ENCODE data around the gene MOSMO. TPM values are rescaled to one million over a fixed set of nuclear protein-coding genes. Genes with fewer than 3 reads are reported as not detected.
"Not testable (repeated sequence)": the region's sequence is repeated elsewhere in the genome, so short reads cannot be mapped to it uniquely, and the experiment has no call there.

The MOSMO gene
- total RNA-seq, 4 donors from 2014 or later = 8.3 to 16.4 (median 13.1) TPM

- intact Hi-C loops (cut with DNase I; ENCODE audit: low total_unique reads) = no loop called here
- DNase-seq (ENCODE audit: low spot score in 2 of 2) = no peak
- no peak overlapping the region for H3K4me3 ChIP-seq (ENCODE audit: low read depth, poor library complexity, severe bottlenecking)
- TF ChIP-seq POLR2A (IDR thresholded peaks at IDR 0.05) (no peak), CTCF (IDR thresholded peaks at IDR 0.05) (no peak)
- WGBS, 2 donors = 74 to 81% methylated on average over 4 of the region's 4 CpGs
These were observed 5.6 kb downstream of the MOSMO start for GRCh38 chr16:22013486-22013885.

- TF ChIP-seq CTCF (IDR thresholded peaks at IDR 0.05) (no peak), POLR2A (IDR thresholded peaks at IDR 0.05) (no peak)
- no peak overlapping the region for H3K4me3 ChIP-seq (ENCODE audit: low read depth, poor library complexity, severe bottlenecking)
- intact Hi-C loops (cut with DNase I; ENCODE audit: low total_unique reads) = no loop called here
- DNase-seq (ENCODE audit: low spot score in 2 of 2) = no peak
- 80 to 91% methylated on average over 2 of the region's 2 CpGs for WGBS, 2 donors
These were observed 6.5 kb downstream of the MOSMO start for GRCh38 chr16:22014271-22014873.

GRCh38 chr16:22016927-22017326 lies 9.0 kb downstream of the MOSMO start:
- H3K4me3 ChIP-seq (ENCODE audit: low read depth, poor library complexity, severe bottlenecking) = no peak overlapping the region
- no peak for TF ChIP-seq POLR2A (IDR thresholded peaks at IDR 0.05)
- no peak for TF ChIP-seq CTCF (IDR thresholded peaks at IDR 0.05)
- intact Hi-C loops (cut with DNase I; ENCODE audit: low total_unique reads) = no loop called here
- no peak for DNase-seq (ENCODE audit: low spot score in 2 of 2)
- 78 to 79% methylated on average over 4 of the region's 4 CpGs for WGBS, 2 donors

- WGBS, 2 donors = 96% methylated on average over 1 of the region's 1 CpG
- DNase-seq (ENCODE audit: low spot score in 2 of 2) = no peak
- TF ChIP-seq POLR2A (IDR thresholded peaks at IDR 0.05) (no peak), CTCF (IDR thresholded peaks at IDR 0.05) (no peak)
- no peak overlapping the region for H3K4me3 ChIP-seq (ENCODE audit: low read depth, poor library complexity, severe bottlenecking)
- intact Hi-C loops (cut with DNase I; ENCODE audit: low total_unique reads) = no loop called here
These were observed 10.6 kb downstream of the MOSMO start for GRCh38 chr16:22018559-22018958.

- TF ChIP-seq POLR2A (IDR thresholded peaks at IDR 0.05) = no peak
- H3K4me3 ChIP-seq (ENCODE audit: low read depth, poor library complexity, severe bottlenecking) = no peak overlapping the region
- DNase-seq (ENCODE audit: low spot score in 2 of 2) = no peak
- WGBS, 2 donors = 92 to 96% methylated on average over 5 of the region's 5 CpGs
- intact Hi-C loops (cut with DNase I; ENCODE audit: low total_unique reads) = no loop called here
These were observed 14.2 kb downstream of the MOSMO start for GRCh38 chr16:22022151-22022550.

GRCh38 chr16:22023505-22023904 lies 15.6 kb downstream of the MOSMO start:
- 97 to 100% methylated on average over 1 of the region's 1 CpG for WGBS, 2 donors
- intact Hi-C loops (cut with DNase I; ENCODE audit: low total_unique reads) = no loop called here
- no peak for TF ChIP-seq POLR2A (IDR thresholded peaks at IDR 0.05)
- H3K4me3 ChIP-seq (ENCODE audit: low read depth, poor library complexity, severe bottlenecking) = no peak overlapping the region
- no peak for DNase-seq (ENCODE audit: low spot score in 2 of 2)

GRCh38 chr16:22024785-22025184 lies 16.9 kb downstream of the MOSMO start:
- DNase-seq (ENCODE audit: low spot score in 2 of 2); intact Hi-C loops (cut with DNase I; ENCODE audit: low total_unique reads): not testable (repeated sequence)
- 98% methylated on average over 4 of the region's 4 CpGs for WGBS, 2 donors

More at GRCh38 chr16:22024785-22025184, 16.9 kb downstream of the MOSMO start:
- not testable (repeated sequence) for H3K4me3 ChIP-seq (ENCODE audit: low read depth, poor library complexity, severe bottlenecking)

Measured in lower leg skin (tissue), 4 donors.